22Rv1 (cell line): ENCODE measurements around the gene TMEM131.
"Not testable (repeated sequence)": the region's sequence is repeated elsewhere in the genome, so short reads cannot be mapped to it uniquely, and the experiment has no call there.

Experiments
- CTCF ChIP-seq: fragments of 450-650 bp; IDR thresholded peaks from 2 replicates; pipeline ENCODE4 v1.5.1; 2017; ENCODE audit warnings: mild to moderate bottlenecking
- ZFX ChIP-seq: fragments of 450-650 bp; IDR thresholded peaks from 2 replicates; pipeline ENCODE4 v1.6.1; 2017; ENCODE audit warnings: antibody characterized with exemption, borderline replicate concordance

GRCh38 chr2:97853057-97853456 lies 142.7 kb downstream of the TMEM131 start:
- TF ChIP-seq CTCF, ZFX: not testable (repeated sequence)
